Progenitor cell of endocrine pancreas (in vitro differentiated cells): Measurements from ENCODE around the gene SURF2. TPM values are rescaled to one million over a fixed set of nuclear protein-coding genes. Genes with fewer than 3 reads are reported as not detected.
"Not testable (repeated sequence)": the region's sequence is repeated elsewhere in the genome, so short reads cannot be mapped to it uniquely, and the experiment has no call there.

Experiments used
- DNase-seq: peaks from one replicate; pipeline ENCODE4 v3.0.0; 2021; ENCODE audit warnings: low spot score; ENCODE audit not compliant: unreplicated experiment
- H3K27ac Mint-ChIP-seq: 2 replicates; pipeline ENCODE4 v1.8.0; 2021; ENCODE audit warnings: mild to moderate bottlenecking, moderate library complexity, mixed read lengths
- H3K27me3 Mint-ChIP-seq: 2 replicates; pipeline ENCODE4 v1.8.0; 2021; ENCODE audit warnings: mixed read lengths
- H3K36me3 Mint-ChIP-seq: 2 replicates; pipeline ENCODE4 v1.8.0; 2022; ENCODE audit warnings: mixed read lengths; ENCODE audit not compliant: insufficient read depth
- H3K4me1 Mint-ChIP-seq: 2 replicates; pipeline ENCODE4 v1.8.0; 2021; ENCODE audit warnings: low read depth, mixed read lengths
- H3K4me3 Mint-ChIP-seq: 2 replicates; pipeline ENCODE4 v1.8.0; 2021; ENCODE audit warnings: low read depth, mild to moderate bottlenecking, moderate library complexity, mixed read lengths
- H3K9me3 Mint-ChIP-seq: 2 replicates; pipeline ENCODE4 v1.8.0; 2021; ENCODE audit warnings: low read depth, mixed read lengths
- CTCF ChIP-seq: fragments of 200-600 bp; sonication (generic); IDR thresholded peaks from one replicate; pipeline ENCODE4 v1.5.0; 2021; ENCODE audit warnings: antibody characterized with exemption, mild to moderate bottlenecking; ENCODE audit not compliant: unreplicated experiment
- long read RNA-seq: library from polyadenylated mRNA; unstranded; transcript quantifications from one replicate; pipeline ENCODE4 v2.0.0, GENCODE V29; 2020
- total RNA-seq: library from RNA; stranded (reverse); gene quantifications from 2 replicates; pipeline ENCODE4 v1.2.1, GENCODE V29; 2021

The SURF2 gene
- total RNA-seq = 15.8 and 19.8 TPM in 2 replicates
- long read RNA-seq, transcript SURF2-201 (6 exons, 842 nt) = major isoform, 6 of 7 reads
- long read RNA-seq, partial matches to known transcripts = 0 of 7 reads
- long read RNA-seq, other reads (novel, unspliced or antisense) = 1 of 7 reads

- peaks cover 12% of the 10 kb centered on the region for H3K36me3 Mint-ChIP-seq
- peak within 1 kb of the TSS; percentile 89 for H3K4me3 Mint-ChIP-seq
- no peaks in the 10 kb centered on the region for H3K9me3 Mint-ChIP-seq
- H3K27ac Mint-ChIP-seq = peak within 1 kb of the TSS; percentile 95
- H3K4me1 Mint-ChIP-seq = peaks cover 8% of the 10 kb centered on the region
- TF ChIP-seq CTCF = peak; percentile 29
- DNase-seq = peak; percentile 79
- no peaks in the 10 kb centered on the region for H3K27me3 Mint-ChIP-seq
Measured at GRCh38 chr9:133356391-133357091, at the start of gene SURF2, which contains the start of gene SURF1. TSS of gene SURF2 (plus strand) at chr9:133356550. CDS start at chr9:133356593, 43 bp downstream. TSS of gene SURF1 (minus strand) at chr9:133356487. CDS start at chr9:133356453, 34 bp downstream.

- DNase-seq = no peak
- Mint-ChIP-seq H3K9me3 (peaks cover 8% of the 10 kb centered on the region), H3K27ac (no peak overlapping the region)
Measured at GRCh38 chr9:133307301-133307700, 49.0 kb upstream of the SURF2 start.

DNA sequence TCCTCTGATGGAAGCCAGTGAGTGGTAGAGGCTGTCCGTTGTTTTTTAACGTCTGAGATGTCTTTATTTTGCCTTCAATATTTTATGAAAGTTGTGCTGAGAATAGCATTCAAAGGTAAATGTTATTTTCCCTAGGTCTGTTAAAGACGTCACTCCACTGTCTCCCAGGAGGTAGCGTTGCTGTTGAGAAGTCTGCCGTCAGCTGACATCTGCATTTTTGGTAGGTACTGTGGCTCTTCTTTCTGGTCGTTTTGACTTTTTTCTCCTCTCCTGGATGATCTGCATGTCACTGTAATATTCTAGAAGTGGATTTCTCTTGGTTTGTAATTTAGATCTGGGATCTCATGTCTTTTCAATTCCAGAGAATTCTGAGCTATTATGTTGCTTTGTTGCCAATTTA is 46.7 kb upstream of the SURF2 start:
- no peak for DNase-seq
- Mint-ChIP-seq H3K36me3 (no peaks in the 10 kb centered on the region), H3K4me1 (no peaks in the 10 kb centered on the region), H3K9me3 (peaks cover 8% of the 10 kb centered on the region), H3K27ac (no peak overlapping the region), H3K27me3 (peaks cover 17% of the 10 kb centered on the region), H3K4me3 (no peak overlapping the region)
- TF ChIP-seq CTCF = no peak

More at GRCh38 chr9:133307301-133307700, 49.0 kb upstream of the SURF2 start:
- no peak for TF ChIP-seq CTCF
- no peaks in the 10 kb centered on the region for H3K4me1 Mint-ChIP-seq
- H3K27me3 Mint-ChIP-seq = peaks cover 19% of the 10 kb centered on the region
- no peaks in the 10 kb centered on the region for H3K36me3 Mint-ChIP-seq
- H3K4me3 Mint-ChIP-seq = no peak overlapping the region

GRCh38 chr9:133315997-133316396 is 40.4 kb upstream of the SURF2 start:
- H3K9me3 Mint-ChIP-seq = no peaks in the 10 kb centered on the region
- no peak overlapping the region for H3K4me3 Mint-ChIP-seq

GRCh38 chr9:133317551-133317950 is 38.8 kb upstream of the SURF2 start:
- not testable (repeated sequence) for H3K27ac Mint-ChIP-seq, H3K4me3 Mint-ChIP-seq, H3K9me3 Mint-ChIP-seq, H3K36me3 Mint-ChIP-seq, DNase-seq, H3K4me1 Mint-ChIP-seq, H3K27me3 Mint-ChIP-seq

More at GRCh38 chr9:133315997-133316396, 40.4 kb upstream of the SURF2 start:
- TF ChIP-seq CTCF = no peak
- Mint-ChIP-seq H3K27ac (no peak overlapping the region), H3K4me1 (no peaks in the 10 kb centered on the region), H3K36me3 (no peaks in the 10 kb centered on the region), H3K27me3 (peaks cover 4% of the 10 kb centered on the region)
- DNase-seq = no peak

- Mint-ChIP-seq H3K27me3 (peaks cover 6% of the 10 kb centered on the region), H3K9me3 (peaks cover 5% of the 10 kb centered on the region), H3K27ac (no peak overlapping the region), H3K36me3 (no peaks in the 10 kb centered on the region), H3K4me3 (no peak overlapping the region), H3K4me1 (no peaks in the 10 kb centered on the region)
- no peak for DNase-seq
- no peak for TF ChIP-seq CTCF
Measured at GRCh38 chr9:133320421-133320881, 35.9 kb upstream of the SURF2 start.
